HCT116 (cell line): ENCODE data around the gene ZSCAN5A.
"Not testable (repeated sequence)": the region's sequence is repeated elsewhere in the genome, so short reads cannot be mapped to it uniquely, and the experiment has no call there.

Experiments used
- ATF3 ChIP-seq: IDR thresholded peaks from 2 replicates; pipeline ENCODE4 v1.6.1; 2012
- CTCF ChIP-seq, 3 experiments: fragments of 200-600 bp in 1 of 3; sonication (generic) in 1 of 3; IDR thresholded peaks in 2 of 3; conservative IDR thresholded peaks in 1 of 3; 2 replicates each; pipeline ENCODE4 v1.5.1; 2012 to 2017; ENCODE audit warnings: low read depth in 2 of 3, low read length in 2 of 3, antibody characterized with exemption in 1 of 3, borderline replicate concordance in 1 of 3, control low read depth in 1 of 3, mild to moderate bottlenecking in 1 of 3, mixed read lengths in 1 of 3, mixed run types in 1 of 3, moderate library complexity in 1 of 3; ENCODE audit not compliant: insufficient read depth in 1 of 3
- EZH2 ChIP-seq: fragments of 200-600 bp; sonication (generic); IDR thresholded peaks from 2 replicates; pipeline ENCODE4 v1.6.1; 2017; ENCODE audit warnings: antibody characterized with exemption, mixed run types
- FOSL1 ChIP-seq: IDR thresholded peaks from 2 replicates; pipeline ENCODE4 v1.6.1; 2012; ENCODE audit warnings: low read depth
- REST ChIP-seq: IDR thresholded peaks from 2 replicates; pipeline ENCODE4 v1.6.1; 2012; ENCODE audit warnings: low read depth

- TF ChIP-seq ATF3; EZH2; REST; FOSL1; CTCF (IDR thresholded peaks at IDR 0.05 in 2 of 3, conservative IDR thresholded peaks at IDR 0.05 in 1 of 3; ENCODE audit: borderline replicate concordance in 1 of 3, insufficient read depth in 1 of 3, low read depth in 2 of 3, low read length in 2 of 3): not testable (repeated sequence)
Measured at GRCh38 chr19:56337077-56337476, 22.4 kb upstream of the ZSCAN5A start.
